Measurements from ENCODE around the gene KIF22.

- TF ChIP-seq, protein P1, sequence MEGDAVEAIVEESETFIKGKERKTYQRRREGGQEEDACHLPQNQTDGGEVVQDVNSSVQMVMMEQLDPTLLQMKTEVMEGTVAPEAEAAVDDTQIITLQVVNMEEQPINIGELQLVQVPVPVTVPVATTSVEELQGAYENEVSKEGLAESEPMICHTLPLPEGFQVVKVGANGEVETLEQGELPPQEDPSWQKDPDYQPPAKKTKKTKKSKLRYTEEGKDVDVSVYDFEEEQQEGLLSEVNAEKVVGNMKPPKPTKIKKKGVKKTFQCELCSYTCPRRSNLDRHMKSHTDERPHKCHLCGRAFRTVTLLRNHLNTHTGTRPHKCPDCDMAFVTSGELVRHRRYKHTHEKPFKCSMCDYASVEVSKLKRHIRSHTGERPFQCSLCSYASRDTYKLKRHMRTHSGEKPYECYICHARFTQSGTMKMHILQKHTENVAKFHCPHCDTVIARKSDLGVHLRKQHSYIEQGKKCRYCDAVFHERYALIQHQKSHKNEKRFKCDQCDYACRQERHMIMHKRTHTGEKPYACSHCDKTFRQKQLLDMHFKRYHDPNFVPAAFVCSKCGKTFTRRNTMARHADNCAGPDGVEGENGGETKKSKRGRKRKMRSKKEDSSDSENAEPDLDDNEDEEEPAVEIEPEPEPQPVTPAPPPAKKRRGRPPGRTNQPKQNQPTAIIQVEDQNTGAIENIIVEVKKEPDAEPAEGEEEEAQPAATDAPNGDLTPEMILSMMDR (IDR thresholded peaks at IDR 0.05; ENCODE audit: insufficient read depth, low read length, poor library complexity, severe bottlenecking), result no peak
- TF ChIP-seq EZH2phosphoT487 (conservative IDR thresholded peaks at IDR 0.05; ENCODE audit: low read length), result no peak
Measured at GRCh38 chr16:29824589-29825144, 34.1 kb downstream of the KIF22 start.

All from SU-DHL-6 (cell line).